HG03520 (cell line): ENCODE data around the gene FTCD.
"Not testable (repeated sequence)": the region's sequence is repeated elsewhere in the genome, so short reads cannot be mapped to it uniquely, and the experiment has no call there.

Experiments used
- ATAC-seq: cut with Tn5 transposase; IDR thresholded peaks from one replicate; pipeline ENCODE4 v1.9.1; 2021; ENCODE audit warnings: mild to moderate bottlenecking, moderate library complexity; ENCODE audit not compliant: unreplicated experiment

Gene FTCD

GRCh38 chr21:46154155-46154954 is 1.0 kb downstream of the FTCD start:
- no peak for ATAC-seq

GRCh38 chr21:46153247-46154154 is 1.9 kb downstream of the FTCD start:
- ATAC-seq, result no peak

GRCh38 chr21:46152927-46153246 is 2.5 kb downstream of the FTCD start:
- ATAC-seq, result no peak

GRCh38 chr21:46151989-46152926 is 3.1 kb downstream of the FTCD start:
- no peak for ATAC-seq

- no peak for ATAC-seq
Measured at GRCh38 chr21:46151261-46151988, 4.0 kb downstream of the FTCD start.

- no peak for ATAC-seq
Measured at GRCh38 chr21:46150491-46151121, 4.8 kb downstream of the FTCD start.

DNA sequence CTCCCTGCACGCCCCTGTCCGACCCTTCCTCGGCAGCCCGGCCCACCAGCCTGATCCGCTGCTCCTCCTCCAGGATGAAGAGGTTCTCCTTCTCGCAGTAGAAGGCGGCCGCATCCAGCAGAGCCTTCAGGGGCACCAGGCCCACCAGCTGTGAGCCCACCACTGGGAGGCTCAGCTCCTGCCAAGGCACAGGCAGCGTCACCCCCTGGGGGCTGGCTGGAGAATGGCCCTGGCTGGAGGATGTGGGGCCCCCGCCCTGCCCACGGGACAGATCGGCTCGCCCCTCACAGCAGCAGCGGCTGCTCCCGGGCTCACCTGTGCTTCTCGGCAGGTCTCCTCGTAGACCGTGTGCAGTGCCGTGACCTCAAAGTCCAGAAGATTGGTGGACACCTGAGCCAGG is 5.3 kb downstream of the FTCD start:
- ATAC-seq, result no peak

DNA sequence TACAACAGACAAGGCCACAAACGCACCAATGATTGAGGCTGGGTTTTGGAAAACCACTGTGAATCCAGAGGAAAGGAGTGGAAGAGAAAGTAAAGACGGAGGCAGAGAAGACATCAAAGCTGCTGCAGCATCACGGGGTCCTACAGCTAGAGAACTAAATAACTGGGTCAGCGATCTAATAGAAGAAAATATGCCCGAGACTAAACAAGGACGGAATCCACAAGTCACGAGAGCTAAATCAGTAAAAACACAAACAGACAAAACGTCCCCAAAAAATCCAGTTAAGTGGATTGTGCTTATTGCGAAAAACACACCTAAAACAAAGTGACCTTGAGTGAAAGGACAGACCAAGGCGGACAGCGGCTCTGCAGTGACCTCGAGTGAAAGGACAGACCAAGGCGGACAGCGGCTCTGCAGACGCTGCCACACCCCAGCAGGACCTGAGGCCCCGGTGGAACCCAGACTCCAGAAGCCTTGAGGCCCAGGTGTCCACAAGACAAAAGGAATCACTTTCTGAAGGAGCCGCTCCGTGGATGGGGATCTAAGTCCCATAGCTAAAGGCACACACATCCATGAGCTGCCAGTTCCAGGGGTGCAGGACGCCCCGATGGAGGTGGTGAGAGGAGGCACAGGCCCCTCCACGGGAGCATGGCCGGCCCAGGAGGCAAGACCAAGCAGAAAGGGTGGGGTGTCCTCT is 6.0 kb downstream of the FTCD start:
- no peak for ATAC-seq

DNA sequence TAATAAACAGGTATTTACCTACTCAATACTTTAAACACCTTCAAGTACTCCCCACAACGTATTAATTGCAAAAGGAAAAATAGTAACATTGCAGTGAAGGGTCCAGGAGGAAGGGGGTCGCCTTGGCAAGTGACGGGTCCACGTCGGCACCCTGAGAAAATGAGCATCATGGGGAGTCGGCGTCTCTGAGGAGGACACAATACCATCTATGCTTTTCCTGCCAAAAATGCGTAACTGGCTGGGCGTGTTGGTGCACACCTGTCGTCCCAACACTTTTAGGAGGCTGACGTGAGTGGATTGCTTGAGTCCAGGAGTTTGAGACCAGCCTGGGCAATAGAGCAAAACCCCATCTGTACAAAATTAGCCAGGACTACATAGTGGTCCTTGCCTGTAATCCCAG is 7.3 kb downstream of the FTCD start:
- ATAC-seq, result no peak

GRCh38 chr21:46147429-46147828 is 8.0 kb downstream of the FTCD start:
- not testable (repeated sequence) for ATAC-seq

- no peak for ATAC-seq
Measured at GRCh38 chr21:46146856-46147255, 8.5 kb downstream of the FTCD start.

DNA sequence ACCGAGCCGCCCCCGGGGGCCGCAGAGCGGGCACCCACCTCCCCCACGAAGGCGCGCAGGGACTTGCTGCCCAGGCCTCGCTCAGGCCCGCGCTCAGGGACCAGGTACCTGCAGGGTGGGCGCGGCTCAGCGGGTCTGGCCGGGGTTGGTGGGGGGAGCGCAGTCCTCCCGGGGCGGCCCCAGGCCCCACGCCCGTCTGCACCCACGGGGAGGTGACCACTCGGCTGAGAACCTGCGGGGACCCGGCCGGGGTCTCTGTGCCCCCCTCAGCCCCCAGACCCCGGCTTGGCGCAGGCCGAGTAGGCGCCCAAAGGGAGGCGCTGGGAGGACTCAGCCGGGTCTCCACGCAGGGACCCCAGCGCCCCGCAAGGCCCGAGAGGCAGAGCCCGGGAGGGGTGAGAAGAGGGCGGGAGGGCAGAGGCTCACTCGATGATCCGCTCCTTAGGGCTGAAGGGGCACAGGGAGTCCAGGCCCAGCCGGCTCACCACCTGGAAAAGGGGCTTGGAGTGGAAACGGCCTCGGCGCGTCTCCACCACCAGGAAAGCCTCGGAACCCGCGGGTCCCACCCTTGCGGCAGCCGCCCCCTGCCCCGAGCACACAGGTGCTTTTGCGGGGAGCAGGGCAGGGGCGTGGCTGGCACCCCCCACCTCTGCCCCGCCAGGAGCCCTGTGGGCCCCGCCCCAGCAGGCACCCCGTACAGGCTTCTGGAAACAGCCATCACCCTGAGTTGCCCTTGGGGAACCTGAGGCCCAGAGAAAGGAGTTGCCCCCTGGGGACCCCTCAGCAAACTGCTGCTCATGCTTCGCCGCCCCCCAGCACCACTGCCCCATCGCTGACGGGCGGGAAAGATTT is 9.3 kb downstream of the FTCD start:
- no peak for ATAC-seq

DNA sequence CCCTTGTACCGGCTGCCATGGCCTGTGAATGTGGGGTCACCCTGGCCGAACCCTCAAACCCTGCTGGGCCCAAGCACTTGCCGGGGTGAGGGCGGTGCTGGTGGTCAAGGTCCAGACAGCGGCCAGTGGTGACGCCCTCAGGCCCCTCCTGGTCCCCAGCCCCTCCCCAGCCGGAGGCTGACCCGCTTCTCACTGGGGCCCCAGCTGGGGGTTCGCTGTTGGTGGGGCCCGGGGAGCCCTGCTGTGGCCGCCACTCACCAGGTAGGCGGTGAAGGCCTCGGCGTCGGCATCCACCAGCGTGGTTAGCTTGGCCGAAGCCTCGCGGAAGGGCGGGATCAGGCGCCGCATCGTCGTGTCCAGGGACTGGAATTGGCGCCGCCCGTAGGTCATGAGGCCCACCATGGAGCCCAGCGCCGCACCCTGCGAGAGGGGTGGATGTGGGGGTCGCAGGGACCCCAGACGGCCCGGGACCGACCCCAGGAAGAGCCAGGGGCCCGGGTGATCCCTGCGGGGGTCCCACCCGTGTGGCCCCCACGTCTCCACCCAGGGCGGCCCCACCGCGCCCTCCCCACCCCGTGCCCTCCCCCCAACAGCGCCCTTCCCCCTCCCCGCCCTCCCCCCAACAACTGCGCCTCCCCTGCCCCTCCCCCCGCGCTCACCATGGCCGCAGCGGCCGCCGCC is 10.1 kb downstream of the FTCD start:
- no peak for ATAC-seq

GRCh38 chr21:46144464-46145070 is 10.8 kb downstream of the FTCD start:
- no peak for ATAC-seq

DNA sequence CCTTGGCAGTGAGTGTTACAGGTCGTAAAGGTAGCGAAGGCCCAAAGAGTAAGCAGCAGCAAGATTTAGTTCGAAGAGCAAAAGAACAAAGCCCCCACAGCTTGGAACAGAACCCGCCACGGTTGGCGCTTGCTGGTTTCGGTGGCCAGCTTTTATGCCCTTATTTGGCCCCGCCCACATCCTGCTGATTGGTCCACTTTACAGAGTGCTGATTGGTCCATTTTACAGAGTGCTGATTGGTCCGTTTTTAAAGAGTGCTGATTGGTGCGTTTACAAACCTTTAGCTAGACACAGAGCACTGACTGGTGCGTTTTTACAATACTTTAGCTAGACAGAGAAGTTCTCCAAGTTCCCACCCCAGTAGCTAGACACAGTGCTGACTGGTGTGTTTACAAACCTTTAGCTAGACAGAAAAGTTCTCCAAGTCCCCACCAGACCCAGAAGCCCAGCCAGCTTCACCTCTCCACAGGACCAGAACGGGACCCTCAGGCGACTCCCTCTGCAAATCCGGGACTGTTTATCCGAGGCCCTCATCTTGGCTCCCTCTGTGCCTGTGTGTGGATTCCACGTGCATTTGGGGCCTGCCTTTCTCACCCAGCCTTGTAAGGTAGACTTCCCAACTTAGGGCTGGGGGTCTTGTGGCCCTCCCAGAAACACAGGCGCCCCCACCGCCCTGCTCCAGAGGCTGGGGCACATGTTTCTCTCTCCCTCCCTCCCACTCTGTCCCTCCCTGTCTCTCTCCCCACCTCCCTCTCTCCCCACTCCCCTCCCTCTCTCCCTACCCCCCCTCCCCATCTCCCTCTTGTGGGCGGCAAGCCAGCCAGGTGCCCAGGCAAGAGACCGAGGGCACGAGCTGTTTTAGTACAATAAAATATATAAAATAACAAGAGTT is 12.6 kb downstream of the FTCD start:
- ATAC-seq, result no peak

DNA sequence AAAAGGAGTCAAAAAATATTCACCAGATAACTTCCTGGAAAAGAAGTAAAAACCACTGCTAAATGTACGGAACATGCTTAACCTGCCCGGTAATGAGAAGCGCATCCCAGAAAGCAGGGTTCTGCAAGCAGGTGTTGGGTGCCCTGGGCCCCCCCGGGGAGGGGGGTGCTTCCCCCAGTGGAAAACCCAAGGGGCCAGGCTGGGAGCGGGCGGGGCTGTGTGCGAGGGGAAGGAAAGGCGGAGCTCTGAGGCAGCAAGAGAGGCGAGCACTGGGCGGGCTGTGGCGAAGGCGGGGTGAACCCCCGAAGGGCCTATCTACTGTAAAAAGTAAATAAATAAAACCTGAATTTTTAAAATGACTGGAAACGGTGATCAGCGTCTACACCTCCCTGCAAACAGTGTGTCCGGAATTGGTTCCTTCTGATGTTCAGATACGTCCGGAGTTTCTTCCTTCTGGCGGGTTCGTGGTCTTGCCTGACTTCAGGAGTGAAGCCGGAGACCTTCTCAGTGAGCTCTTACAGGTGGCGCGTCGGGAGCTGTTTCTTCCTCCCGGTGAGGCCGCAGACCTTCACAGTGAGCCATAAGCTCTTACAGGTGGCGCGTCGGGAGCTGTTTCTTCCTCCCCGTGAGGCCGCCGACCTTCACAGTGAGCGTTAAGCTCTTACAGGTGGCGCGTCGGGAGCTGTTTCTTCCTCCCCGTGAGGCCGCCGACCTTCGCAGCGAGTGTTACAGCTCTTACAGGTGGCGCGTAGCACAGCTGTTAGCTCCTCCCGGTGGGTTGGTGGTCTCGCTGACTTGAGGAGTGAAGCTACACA is 13.4 kb downstream of the FTCD start:
- ATAC-seq, result no peak
